Measurements from ENCODE around the gene ACRBP.

Gene ACRBP

DNA sequence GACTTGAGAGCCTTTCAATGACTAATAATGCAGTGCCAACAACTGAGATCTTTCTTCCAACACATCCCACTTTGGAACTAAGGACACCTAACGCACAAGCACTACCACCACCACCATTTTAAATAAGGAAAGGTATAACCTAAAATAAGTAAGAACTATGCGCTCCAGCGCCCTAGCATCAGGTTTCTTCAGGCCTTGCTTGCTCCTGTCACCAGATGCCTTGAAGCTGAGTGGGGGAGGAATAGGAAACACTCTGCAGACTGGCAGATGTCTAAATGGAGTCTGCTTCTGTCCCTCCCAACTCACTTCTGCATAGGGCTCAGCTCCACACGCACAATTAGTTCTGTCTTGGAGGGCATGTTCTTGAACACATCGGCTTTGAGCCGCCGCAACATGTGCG, 55.1 kb downstream of the ACRBP start:
- TF ChIP-seq POLR2A (IDR thresholded peaks at IDR 0.05; ENCODE audit: extremely low read depth, insufficient read length) (no peak), MYC (IDR thresholded peaks at IDR 0.05; ENCODE audit: low read depth, low read length) (no peak)
- TF ChIP-seq, protein P1, sequence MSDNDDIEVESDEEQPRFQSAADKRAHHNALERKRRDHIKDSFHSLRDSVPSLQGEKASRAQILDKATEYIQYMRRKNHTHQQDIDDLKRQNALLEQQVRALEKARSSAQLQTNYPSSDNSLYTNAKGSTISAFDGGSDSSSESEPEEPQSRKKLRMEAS (IDR thresholded peaks at IDR 0.05; ENCODE audit: low read depth, low read length): no peak
- TF ChIP-seq, protein P2, sequence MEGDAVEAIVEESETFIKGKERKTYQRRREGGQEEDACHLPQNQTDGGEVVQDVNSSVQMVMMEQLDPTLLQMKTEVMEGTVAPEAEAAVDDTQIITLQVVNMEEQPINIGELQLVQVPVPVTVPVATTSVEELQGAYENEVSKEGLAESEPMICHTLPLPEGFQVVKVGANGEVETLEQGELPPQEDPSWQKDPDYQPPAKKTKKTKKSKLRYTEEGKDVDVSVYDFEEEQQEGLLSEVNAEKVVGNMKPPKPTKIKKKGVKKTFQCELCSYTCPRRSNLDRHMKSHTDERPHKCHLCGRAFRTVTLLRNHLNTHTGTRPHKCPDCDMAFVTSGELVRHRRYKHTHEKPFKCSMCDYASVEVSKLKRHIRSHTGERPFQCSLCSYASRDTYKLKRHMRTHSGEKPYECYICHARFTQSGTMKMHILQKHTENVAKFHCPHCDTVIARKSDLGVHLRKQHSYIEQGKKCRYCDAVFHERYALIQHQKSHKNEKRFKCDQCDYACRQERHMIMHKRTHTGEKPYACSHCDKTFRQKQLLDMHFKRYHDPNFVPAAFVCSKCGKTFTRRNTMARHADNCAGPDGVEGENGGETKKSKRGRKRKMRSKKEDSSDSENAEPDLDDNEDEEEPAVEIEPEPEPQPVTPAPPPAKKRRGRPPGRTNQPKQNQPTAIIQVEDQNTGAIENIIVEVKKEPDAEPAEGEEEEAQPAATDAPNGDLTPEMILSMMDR (IDR thresholded peaks at IDR 0.05; ENCODE audit: low read depth, low read length): no peak
- DNase-seq (ENCODE audit: low read depth): no peak
- H3K4me3 ChIP-seq (ENCODE audit: low read depth, low read length): no peak overlapping the region

Data from NB4 (cell line).